HG02642 (cell line): Measurements from ENCODE around the gene AFG1L.
"Not testable (repeated sequence)": the region's sequence is repeated elsewhere in the genome, so short reads cannot be mapped to it uniquely, and the experiment has no call there.

Source experiments
- ATAC-seq: cut with Tn5 transposase; IDR thresholded peaks from one replicate; pipeline ENCODE4 v1.9.1; 2021; ENCODE audit warnings: mild to moderate bottlenecking; ENCODE audit not compliant: unreplicated experiment, poor library complexity

Gene AFG1L

DNA sequence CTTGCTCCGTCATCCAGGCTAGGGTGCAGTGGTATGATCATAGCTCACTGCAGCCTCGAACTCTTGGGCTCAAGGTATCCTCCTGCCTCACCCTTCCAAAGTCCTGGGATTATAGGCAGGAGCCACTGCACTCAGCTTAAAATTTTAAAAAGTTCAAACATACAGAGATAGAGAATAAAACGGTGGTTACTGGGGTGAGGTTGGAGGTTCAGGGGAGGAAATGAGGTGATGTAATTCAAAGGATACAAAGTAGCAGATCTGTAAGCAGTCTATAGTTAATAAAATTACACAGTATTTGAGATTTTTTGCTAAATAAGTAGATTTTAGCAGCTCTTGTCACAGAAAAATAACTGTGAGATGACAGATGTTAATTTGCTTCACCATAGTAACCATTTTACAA, 7.5 kb upstream of the AFG1L start:
- ATAC-seq: no peak

- ATAC-seq: no peak
Measured at GRCh38 chr6:108288742-108289141, 6.1 kb upstream of the AFG1L start.

- no peak for ATAC-seq
Measured at GRCh38 chr6:108291091-108291490, 3.8 kb upstream of the AFG1L start.

DNA sequence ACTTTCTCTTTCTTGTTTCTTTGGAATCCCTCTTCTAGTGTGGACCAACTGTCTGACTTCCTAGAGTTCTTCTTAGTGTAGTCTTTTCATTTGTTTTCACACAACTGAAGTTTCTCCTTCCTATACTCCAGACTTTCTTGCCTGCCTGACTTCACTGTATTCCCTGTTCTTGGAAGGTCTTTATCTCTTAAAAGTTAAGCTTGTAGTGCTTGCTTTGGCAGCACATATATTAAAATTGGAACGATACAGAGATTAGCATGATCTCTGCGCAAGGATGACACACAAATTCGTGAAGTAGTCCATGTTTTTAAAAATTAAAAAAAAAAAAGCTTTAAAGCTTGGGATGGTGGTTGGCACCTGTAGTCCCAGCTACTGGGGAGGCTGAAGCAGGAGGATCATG, 2.3 kb upstream of the AFG1L start:
- ATAC-seq: not testable (repeated sequence)

DNA sequence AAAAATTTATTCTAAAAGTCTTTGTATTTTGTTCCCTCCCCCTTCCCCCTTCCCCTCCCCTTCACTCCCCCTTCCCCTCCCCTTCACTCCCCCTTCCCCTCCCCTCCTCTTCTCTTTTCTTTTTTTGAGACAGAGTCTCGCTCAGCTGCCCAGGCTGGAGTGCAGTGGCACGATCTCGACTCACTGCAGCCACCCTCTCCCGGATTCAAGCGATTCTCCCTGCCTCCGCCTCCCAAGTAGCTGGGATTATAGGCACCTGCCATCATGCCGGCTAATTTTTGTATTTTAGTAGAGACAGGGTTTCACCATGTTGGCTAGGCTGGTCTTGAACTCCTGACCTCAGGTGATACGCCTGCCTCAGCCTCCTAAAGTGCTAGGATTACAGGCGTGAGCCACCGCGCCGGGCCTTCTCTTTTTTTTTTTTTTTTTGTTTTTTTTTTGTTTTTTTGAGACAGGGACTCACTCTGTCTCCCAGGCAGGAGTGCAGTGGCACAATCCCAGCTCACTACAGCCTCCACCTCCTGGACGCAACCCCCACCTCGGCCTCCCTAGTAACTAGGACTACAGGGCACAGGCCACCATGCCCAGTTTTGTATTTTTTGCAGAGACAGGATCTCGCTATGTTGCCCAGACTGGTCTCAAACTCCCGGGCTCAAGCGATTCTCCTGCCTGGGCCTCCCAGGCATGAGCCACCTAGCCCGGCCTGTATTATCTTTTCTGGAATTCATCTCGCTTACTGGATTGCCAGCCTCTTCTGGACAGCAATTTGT, 1.1 kb upstream of the AFG1L start:
- no peak for ATAC-seq

- ATAC-seq: peak; percentile 28
Measured at GRCh38 chr6:108294297-108294726, 542 bp upstream of the AFG1L start.

DNA sequence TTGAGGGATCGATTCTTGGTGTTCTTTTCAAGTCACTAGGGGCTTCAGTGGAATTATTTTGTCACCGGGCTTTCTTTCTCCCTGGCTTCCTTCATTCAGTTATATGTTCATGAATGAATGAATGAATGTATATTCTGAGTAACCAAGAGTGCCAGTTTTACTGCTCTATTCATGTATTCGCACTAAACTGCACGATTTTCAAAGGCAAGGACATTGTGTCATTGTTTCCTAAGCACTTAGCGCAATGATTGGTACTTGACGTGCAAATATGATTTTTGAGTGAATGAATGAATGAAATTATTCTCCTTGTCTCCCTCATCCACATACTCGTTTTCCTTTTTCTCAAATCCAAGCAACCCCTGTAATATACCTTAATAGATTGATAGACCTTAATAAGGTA, 822 bp downstream of the AFG1L start:
- no peak for ATAC-seq

DNA sequence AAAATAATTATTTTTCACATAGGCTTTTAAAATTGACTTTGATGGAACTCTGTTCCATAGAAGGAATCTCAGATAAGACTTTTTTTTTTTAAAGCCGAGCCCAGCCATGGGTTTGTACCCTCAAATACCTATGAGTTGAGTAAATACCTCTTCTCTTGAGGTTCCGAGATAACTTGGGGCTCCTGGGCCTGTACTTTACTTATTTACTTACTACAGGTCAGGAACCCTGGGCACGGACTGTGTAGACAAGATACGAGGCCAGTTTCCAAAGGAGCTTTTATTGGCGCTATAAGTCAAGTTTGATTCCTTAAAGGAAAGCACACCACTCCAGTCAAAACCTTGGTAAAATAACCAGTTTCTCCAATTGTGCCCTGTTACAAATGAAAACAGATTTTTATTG, 7.5 kb downstream of the AFG1L start:
- no peak for ATAC-seq

DNA sequence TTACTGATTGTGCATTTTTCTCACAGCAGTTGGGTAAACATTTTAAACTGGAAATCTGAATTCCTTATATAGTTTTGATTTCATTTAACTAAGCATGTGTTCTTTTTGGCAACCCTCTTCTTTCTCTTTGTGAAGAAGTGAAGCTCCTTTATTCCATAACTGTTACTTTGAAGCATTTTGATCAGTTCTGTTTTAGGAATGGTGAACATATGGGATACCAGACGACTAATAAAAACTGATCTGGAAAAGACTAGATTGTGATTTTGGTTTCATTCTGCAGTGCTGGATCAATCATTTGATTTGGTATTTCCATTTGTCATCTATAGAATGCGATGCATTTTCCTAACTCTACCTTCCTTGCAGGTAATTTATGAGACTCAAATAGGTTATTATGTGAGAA, 9.8 kb downstream of the AFG1L start:
- no peak for ATAC-seq

DNA sequence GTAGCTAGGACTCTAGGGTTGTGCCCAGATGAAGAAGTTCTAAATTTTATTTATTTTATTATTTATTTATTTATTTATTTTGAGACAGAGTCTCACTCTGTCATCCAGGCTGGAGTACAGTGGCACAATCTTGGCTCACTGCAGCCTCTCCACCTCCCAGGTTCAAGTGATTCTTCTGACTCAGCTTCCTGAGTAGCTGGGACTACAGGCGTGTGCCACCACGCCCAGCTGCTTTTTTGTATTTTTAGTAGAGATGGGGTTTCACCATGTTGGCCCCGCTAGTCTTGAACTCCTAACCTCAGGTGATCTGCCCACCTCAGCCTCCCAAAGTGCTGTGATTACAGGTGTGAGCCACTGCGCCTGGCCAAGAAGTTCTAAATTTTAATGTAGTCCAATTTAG, 13.8 kb downstream of the AFG1L start:
- ATAC-seq: not testable (repeated sequence)

GRCh38 chr6:108309844-108310243, 15.0 kb downstream of the AFG1L start:
- ATAC-seq: no peak

DNA sequence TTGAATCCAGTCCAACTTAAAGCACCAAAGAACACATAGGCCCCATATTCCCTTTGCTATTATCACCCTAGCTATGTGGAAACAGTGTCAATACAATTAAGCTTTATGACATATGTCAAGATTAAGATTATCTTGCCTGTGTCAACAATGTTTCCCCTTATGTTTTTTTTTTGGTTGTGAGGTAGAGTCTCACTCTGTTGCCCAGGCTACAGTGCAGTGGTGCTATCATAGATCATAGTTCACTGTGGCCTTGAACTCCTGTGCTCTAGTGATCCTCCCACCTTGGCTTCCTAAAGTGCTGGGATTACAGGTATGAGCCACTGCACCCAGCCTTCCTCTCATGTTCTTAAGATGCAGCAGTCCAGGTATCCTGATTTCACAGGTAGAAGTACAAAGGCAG, 17.8 kb downstream of the AFG1L start:
- ATAC-seq: no peak

GRCh38 chr6:108321253-108321747, 26.4 kb downstream of the AFG1L start:
- no peak for ATAC-seq

DNA sequence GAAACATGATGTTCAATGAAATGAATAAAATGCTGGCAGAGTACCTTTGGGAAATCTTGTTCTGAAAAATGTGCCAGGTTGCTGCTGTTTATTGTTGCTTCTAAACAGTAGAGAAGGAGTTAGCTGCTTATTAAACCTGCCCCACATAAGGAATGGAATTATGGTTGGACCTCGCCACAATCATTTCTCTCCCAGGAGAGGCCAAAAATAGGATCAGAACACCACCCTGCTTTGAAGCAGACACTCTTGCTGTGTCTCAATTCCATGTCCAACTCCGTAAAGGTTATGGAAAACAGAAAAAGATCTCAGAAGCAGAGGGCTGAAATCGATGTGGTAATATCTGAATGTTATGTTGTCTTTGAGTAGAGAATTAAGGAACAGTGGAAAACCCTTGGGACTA, 27.9 kb downstream of the AFG1L start:
- no peak for ATAC-seq

- no peak for ATAC-seq
Measured at GRCh38 chr6:108323710-108324466, 29.0 kb downstream of the AFG1L start.

DNA sequence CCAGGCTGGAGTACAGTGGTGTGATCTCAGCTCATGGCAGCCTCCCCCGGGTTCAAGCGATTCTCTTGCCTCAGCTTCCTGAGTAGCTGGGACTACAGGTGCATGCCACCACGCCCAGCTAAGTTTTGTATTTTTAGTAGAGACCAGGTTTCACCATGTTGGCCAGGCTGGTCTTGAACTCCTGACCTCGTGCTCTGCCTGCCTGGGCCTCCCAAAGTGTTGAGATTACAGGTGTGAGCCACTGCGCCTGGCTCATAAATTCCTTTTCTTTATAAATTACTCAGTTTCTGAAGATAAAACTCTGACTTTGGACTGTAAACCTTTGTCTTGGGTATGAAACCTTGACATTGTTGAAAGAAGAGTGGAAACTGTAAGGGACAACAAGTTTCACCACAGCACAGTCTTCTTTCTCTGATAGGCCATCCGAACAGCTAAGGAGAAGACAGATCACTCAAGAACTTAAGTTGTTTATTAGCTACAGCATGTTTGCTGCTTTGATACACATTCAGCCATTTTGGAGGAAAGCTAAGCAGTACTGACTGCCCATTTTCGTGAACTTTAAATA, 35.4 kb downstream of the AFG1L start:
- not testable (repeated sequence) for ATAC-seq

DNA sequence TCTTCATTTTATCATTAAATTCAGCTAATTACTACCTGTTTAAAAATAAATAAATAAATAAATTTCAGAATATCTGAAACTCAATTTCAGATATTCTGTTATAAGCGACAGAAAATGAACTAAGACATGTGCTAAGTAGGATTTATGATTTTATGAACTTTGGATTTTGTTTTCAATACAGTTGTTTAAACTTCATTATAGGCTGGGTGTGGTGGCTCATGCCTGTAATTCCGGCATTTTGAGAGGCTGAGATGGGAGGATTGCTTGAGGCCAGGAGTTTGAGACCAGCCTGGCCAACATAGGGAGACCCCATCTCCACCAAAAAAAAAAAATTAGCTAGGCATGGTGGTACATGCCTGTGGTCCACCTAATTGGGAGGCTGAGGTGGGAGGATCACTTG, 36.0 kb downstream of the AFG1L start:
- ATAC-seq: no peak

DNA sequence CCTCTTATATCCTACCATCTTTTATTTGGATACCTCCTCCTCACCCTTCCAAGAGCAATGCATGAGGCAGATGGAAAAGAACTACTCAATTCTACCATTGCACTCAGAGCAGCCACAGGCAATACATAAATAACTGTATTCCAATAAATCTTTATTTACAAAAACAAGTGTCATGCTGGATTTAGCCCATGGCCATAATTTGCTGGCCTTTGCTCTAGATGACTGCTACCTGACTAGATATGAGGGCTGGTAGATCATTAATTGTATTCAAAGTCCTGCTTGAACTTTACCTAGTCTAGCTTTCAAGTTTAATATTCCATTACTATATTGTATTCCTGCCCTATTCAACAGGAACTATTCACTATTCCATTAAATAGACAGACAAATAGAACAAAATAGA, 37.1 kb downstream of the AFG1L start:
- no peak for ATAC-seq

DNA sequence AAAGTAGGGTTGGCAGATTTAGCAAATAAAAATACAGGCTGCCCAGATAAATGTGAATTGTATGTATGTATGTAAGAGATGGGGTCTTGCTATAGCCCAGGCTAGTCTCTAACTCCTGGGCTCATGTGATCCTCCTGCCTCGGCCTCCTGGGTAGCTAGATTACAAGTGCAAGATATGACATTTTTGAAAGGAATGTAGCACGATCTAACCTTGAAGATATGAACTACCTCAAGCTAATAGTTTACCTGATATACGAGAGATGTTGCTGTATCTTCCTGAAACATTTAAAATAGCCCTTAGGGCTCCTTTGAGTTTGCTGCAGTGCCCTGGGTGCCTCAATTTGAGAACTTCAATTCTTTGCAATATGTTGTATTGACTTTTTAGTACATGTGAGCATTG, 42.1 kb downstream of the AFG1L start:
- no peak for ATAC-seq

GRCh38 chr6:108337721-108338120, 42.9 kb downstream of the AFG1L start:
- no peak for ATAC-seq

GRCh38 chr6:108341372-108341771, 46.5 kb downstream of the AFG1L start:
- ATAC-seq: no peak
